Sigmoid colon (tissue), 7 donors: ENCODE results near the gene OCRL. TPM values are rescaled to one million over a fixed set of nuclear protein-coding genes. Genes with fewer than 3 reads are reported as not detected.

ENCODE experiments used
- DNase-seq: peaks from one replicate; pipeline ENCODE4 v3.0.0-alpha.2; 2019
- H3K27ac ChIP-seq, 4 donors: fragments of 200-600 bp; sonication (generic); one replicate each; pipeline ENCODE4 v1.5.1; 2016 to 2019; ENCODE audit warnings: mild to moderate bottlenecking in 1 of 4
- H3K27me3 ChIP-seq, 3 donors: fragments of 200-600 bp; sonication (generic); one replicate each; pipeline ENCODE4 v1.5.1; 2019; ENCODE audit warnings: mild to moderate bottlenecking in 1 of 3
- H3K36me3 ChIP-seq, 4 donors: fragments of 200-600 bp; sonication (generic); one replicate each; pipeline ENCODE4 v1.5.1; 2016 to 2019
- H3K4me1 ChIP-seq, 4 donors: fragments of 200-600 bp; sonication (generic); one replicate each; pipeline ENCODE4 v1.5.1; 2017 to 2019
- H3K4me3 ChIP-seq, 4 donors: fragments of 200-600 bp; sonication (generic); one replicate each; pipeline ENCODE4 v1.5.1; 2017 to 2019; ENCODE audit warnings: mild to moderate bottlenecking in 2 of 4, moderate library complexity in 1 of 4
- H3K9me3 ChIP-seq, 4 donors: fragments of 200-600 bp in 3 of 4; sonication (generic) in 3 of 4; one replicate each; pipeline versions ENCODE4 v1.5.1 to v1.6.1; 2013 to 2019
- CTCF ChIP-seq, 4 experiments: fragments of 450-650 bp in 3 of 4; fragments of 200-600 bp in 1 of 4; IDR thresholded peaks; one replicate each; pipeline ENCODE4 v1.5.1; 2016 to 2019; ENCODE audit warnings: antibody characterized with exemption in 4 of 4, mild to moderate bottlenecking in 3 of 4, moderate library complexity in 2 of 4
- EP300 ChIP-seq, 4 donors: sonication (generic); formaldehyde crosslinking; IDR thresholded peaks; one replicate each; pipeline ENCODE4 v1.6.1; 2017; ENCODE audit warnings: antibody characterized with exemption in 4 of 4
- POLR2A ChIP-seq, 2 donors: fragments of 450-650 bp; IDR thresholded peaks; one replicate each; pipeline ENCODE4 v1.6.1; 2016; ENCODE audit warnings: antibody characterized with exemption in 2 of 2, mild to moderate bottlenecking in 2 of 2, moderate library complexity in 2 of 2
- POLR2AphosphoS5 ChIP-seq, 4 donors: sonication (generic); formaldehyde crosslinking; IDR thresholded peaks; one replicate each; pipeline ENCODE4 v1.6.1; 2017; ENCODE audit warnings: antibody characterized with exemption in 4 of 4
- WGBS, 2 donors: extraction: QIAGEN DNeasy Blood & Tissue Kit; methylation state at CpG; one replicate each; pipeline ENCODE4 v1.1.7; 2013; 5-methylcytosine and 5-hydroxymethylcytosine counted together
- intact Hi-C: fragments of 100-400 bp; cut with DNase I; formaldehyde crosslinking; loops from one replicate; pipeline ENCODE4 v1.15.1; 2023
- polyA plus RNA-seq, 3 donors: library from polyadenylated mRNA; stranded (reverse); fragments of 200-250 nt; gene quantifications; one replicate each; pipeline ENCODE4 v1.2.3, GENCODE V29; 2013
- total RNA-seq, 4 donors: library from RNA; depleted of rRNA; stranded (reverse); fragments of >200 nt; gene quantifications; one replicate each; pipeline ENCODE4 v1.1.0, GENCODE V29; 2016
- donor health status: healthy with polysubstance abuse.
- donor health status: Bipolar disorder and iron deficiency.
- donor health status: healthy.

OCRL gene
- total and polyA plus RNA-seq, 7 donors: 12.2 to 24.1 (median 15.1) TPM

- Histone ChIP-seq H3K4me1 (peaks cover 0 to 10% (median 3%) of the 10 kb centered on the region in 4 donors), H3K27me3 (no peaks in the 10 kb centered on the region), H3K27ac (no peak overlapping the region), H3K4me3 (no peak overlapping the region), H3K9me3 (no peaks in the 10 kb centered on the region), H3K36me3 (peaks cover 0 to 22% (median 2%) of the 10 kb centered on the region in 4 donors)
- TF ChIP-seq EP300 (IDR thresholded peaks at IDR 0.05): no peak
- TF ChIP-seq CTCF (IDR thresholded peaks at IDR 0.05): no peak
- TF ChIP-seq POLR2A (IDR thresholded peaks at IDR 0.05): no peak
- no peak for TF ChIP-seq POLR2AphosphoS5 (IDR thresholded peaks at IDR 0.05)
- DNase-seq: no peak
- intact Hi-C loops: no loop called here
- WGBS, 2 donors: 85 to 89% methylated on average over 3 of the region's 3 CpGs
Observed at GRCh38 chrX:129516402-129516801, 23.7 kb upstream of the OCRL start.

GRCh38 chrX:129520151-129520550 is 19.9 kb upstream of the OCRL start:
- Histone ChIP-seq H3K36me3 (peaks cover 0 to 8% (median 0%) of the 10 kb centered on the region in 4 donors), H3K27me3 (no peaks in the 10 kb centered on the region), H3K4me3 (no peak overlapping the region), H3K27ac (no peak overlapping the region), H3K9me3 (no peaks in the 10 kb centered on the region), H3K4me1 (peaks cover 0 to 16% (median 6%) of the 10 kb centered on the region in 4 donors)
- TF ChIP-seq POLR2AphosphoS5 (IDR thresholded peaks at IDR 0.05): no peak
- TF ChIP-seq EP300 (IDR thresholded peaks at IDR 0.05): no peak
- no peak for TF ChIP-seq CTCF (IDR thresholded peaks at IDR 0.05)
- no peak for TF ChIP-seq POLR2A (IDR thresholded peaks at IDR 0.05)
- DNase-seq: no peak
- WGBS, 2 donors: 57 to 79% methylated on average over 3 of the region's 3 CpGs
- intact Hi-C loops: no loop called here

GRCh38 chrX:129522184-129523078 is 17.6 kb upstream of the OCRL start:
- Histone ChIP-seq H3K9me3 (no peaks in the 10 kb centered on the region), H3K36me3 (no peaks in the 10 kb centered on the region), H3K4me1 (peaks cover 0 to 16% (median 6%) of the 10 kb centered on the region in 4 donors), H3K27ac (peak overlapping the region; percentile 91 to 94 (median 93)), H3K4me3 (peak overlapping the region; percentile 75 to 87 (median 79)), H3K27me3 (no peaks in the 10 kb centered on the region)
- TF ChIP-seq EP300 (IDR thresholded peaks at IDR 0.05) (no peak), POLR2AphosphoS5 (IDR thresholded peaks at IDR 0.05) (no peak), POLR2A (IDR thresholded peaks at IDR 0.05) (no peak), CTCF (IDR thresholded peaks at IDR 0.05) (peak in 1 of 4 experiments; percentile 10)
- WGBS, 2 donors: 1 to 2% methylated on average over 52 of the region's 56 CpGs
- DNase-seq: peak; percentile 80
- intact Hi-C loops: loop anchor here (2.0 kb wide), 1 partner anchor 18 kb away; the partner anchor contains the start of gene OCRL

- 3 to 4% methylated on average over 48 to 53 of the region's 54 CpGs for WGBS, 2 donors
- no peaks in the 10 kb centered on the region for H3K9me3 ChIP-seq
- peak within 1 kb of the TSS; percentile 75 to 87 (median 79) for H3K4me3 ChIP-seq
- intact Hi-C loops: loop anchor here (2.0 kb wide), 1 partner anchor 18 kb away; the partner anchor contains the start of gene OCRL
- no peaks in the 10 kb centered on the region for H3K36me3 ChIP-seq
- peak; percentile 86 for DNase-seq
- H3K27me3 ChIP-seq: no peaks in the 10 kb centered on the region
- H3K27ac ChIP-seq: peak within 1 kb of the TSS; percentile 91 to 94 (median 93)
- no peak for TF ChIP-seq CTCF (IDR thresholded peaks at IDR 0.05)
- peak in 1 of 2 donors; percentile 22 for TF ChIP-seq POLR2A (IDR thresholded peaks at IDR 0.05)
- TF ChIP-seq EP300 (IDR thresholded peaks at IDR 0.05): no peak
- peak; percentile 46 to 75 (median 55) for TF ChIP-seq POLR2AphosphoS5 (IDR thresholded peaks at IDR 0.05)
- H3K4me1 ChIP-seq: peaks cover 0 to 16% (median 6%) of the 10 kb centered on the region in 4 donors
Observed at GRCh38 chrX:129523079-129523911, 16.8 kb upstream of the OCRL start, which contains the start of gene SMARCA1. Gene SMARCA1 (minus strand): TSS chrX:129523490. CDS start chrX:129523370, 120 bp downstream.
